WI38 (cell line): Measurements from ENCODE around the gene PTPN4.

Experiments
- H3K4me3 ChIP-seq: 2 replicates; pipeline ENCODE4 v1.5.1; 2011; ENCODE audit warnings: low read depth, mild to moderate bottlenecking, control low read depth, low read length
- CTCF ChIP-seq: IDR thresholded peaks from 2 replicates; pipeline ENCODE4 v1.5.1; 2012; ENCODE audit warnings: low read depth, mild to moderate bottlenecking, control low read depth, low read length

PTPN4 gene

GRCh38 chr2:119723784-119724467, 35.8 kb upstream of the PTPN4 start:
- no peak overlapping the region for H3K4me3 ChIP-seq
- TF ChIP-seq CTCF: no peak

GRCh38 chr2:119724656-119725485, 34.9 kb upstream of the PTPN4 start:
- H3K4me3 ChIP-seq: no peak overlapping the region
- TF ChIP-seq CTCF: no peak

- TF ChIP-seq CTCF: no peak
- no peak overlapping the region for H3K4me3 ChIP-seq
Observed at GRCh38 chr2:119727493-119727892, 32.2 kb upstream of the PTPN4 start.

- no peak for TF ChIP-seq CTCF
- H3K4me3 ChIP-seq: no peak overlapping the region
Observed at GRCh38 chr2:119728421-119728820, 31.3 kb upstream of the PTPN4 start.

GRCh38 chr2:119730671-119731177, 29.0 kb upstream of the PTPN4 start:
- no peak for TF ChIP-seq CTCF
- H3K4me3 ChIP-seq: no peak overlapping the region

- no peak for TF ChIP-seq CTCF
- no peak overlapping the region for H3K4me3 ChIP-seq
Observed at GRCh38 chr2:119731983-119732382, 27.7 kb upstream of the PTPN4 start.

GRCh38 chr2:119732601-119733164, 27.0 kb upstream of the PTPN4 start:
- H3K4me3 ChIP-seq: no peak overlapping the region
- no peak for TF ChIP-seq CTCF
